GM23338 (cell line): ENCODE results near the gene NRP1. TPM values are rescaled to one million over a fixed set of nuclear protein-coding genes. Genes with fewer than 3 reads are reported as not detected.

ENCODE experiments used
- ATAC-seq: fragments of 200-7000 bp; cut with Tn5 transposase; 3 replicates; pipeline ENCODE4 v1.9.1; 2020
- DNase-seq: peaks from one replicate; pipeline ENCODE4 v3.0.0-alpha.2; 2015; ENCODE audit warnings: low spot score
- H2AFZ ChIP-seq: fragments of 200-600 bp; sonication (generic); 2 replicates; pipeline ENCODE4 v1.8.0; 2016; ENCODE audit warnings: antibody characterized with exemption, mild to moderate bottlenecking, moderate library complexity
- H3F3A ChIP-seq: fragments of 200-600 bp; sonication (generic); replicated peaks from 2 replicates; pipeline ENCODE4 v1.8.0; 2017; ENCODE audit warnings: antibody characterized with exemption, mixed run types, low read depth
- H3K27ac ChIP-seq: fragments of 200-600 bp; sonication (generic); 2 replicates; pipeline ENCODE4 v1.6.1; 2016; ENCODE audit warnings: low read depth
- H3K27me3 ChIP-seq: fragments of 200-600 bp; sonication (generic); 2 replicates; pipeline ENCODE4 v1.8.0; 2016; ENCODE audit warnings: mild to moderate bottlenecking, mixed run types, moderate library complexity; ENCODE audit not compliant: insufficient read depth
- H3K36me3 ChIP-seq: fragments of 200-600 bp; sonication (generic); 2 replicates; pipeline ENCODE4 v1.8.0; 2016; ENCODE audit warnings: mild to moderate bottlenecking; ENCODE audit not compliant: insufficient read depth
- H3K4me1 ChIP-seq: fragments of 200-600 bp; sonication (generic); 2 replicates; pipeline ENCODE4 v1.8.0; 2016; ENCODE audit warnings: mild to moderate bottlenecking, moderate library complexity; ENCODE audit not compliant: insufficient read depth
- H3K4me2 ChIP-seq: fragments of 200-600 bp; sonication (generic); 2 replicates; pipeline ENCODE4 v1.7.1; 2017; ENCODE audit warnings: mixed run types
- H3K4me3 ChIP-seq: fragments of 200-600 bp; sonication (generic); 2 replicates; pipeline ENCODE4 v1.6.1; 2016; ENCODE audit warnings: mixed run types
- H3K79me2 ChIP-seq: fragments of 200-600 bp; sonication (generic); replicated peaks from 2 replicates; pipeline ENCODE4 v1.8.0; 2017; ENCODE audit warnings: mild to moderate bottlenecking; ENCODE audit not compliant: insufficient read depth
- H3K9me2 ChIP-seq: fragments of 200-600 bp; sonication (generic); 2 replicates; pipeline ENCODE4 v1.8.0; 2017; ENCODE audit not compliant: insufficient read depth
- H4K20me1 ChIP-seq: fragments of 200-600 bp; sonication (generic); replicated peaks from 2 replicates; pipeline ENCODE4 v1.8.0; 2017; ENCODE audit warnings: mild to moderate bottlenecking; ENCODE audit not compliant: insufficient read depth
- H3K27ac Mint-ChIP-seq: 2 replicates; pipeline ENCODE4 v1.8.0; 2020; ENCODE audit warnings: inconsistent platforms, mild to moderate bottlenecking, moderate library complexity, mixed read lengths
- H3K27me3 Mint-ChIP-seq: 3 replicates; pipeline ENCODE4 v1.8.0; 2022; ENCODE audit warnings: low read depth, mild to moderate bottlenecking, moderate library complexity, mixed read lengths, inconsistent platforms; ENCODE audit not compliant: insufficient read depth, poor library complexity
- H3K36me3 Mint-ChIP-seq: 3 replicates; pipeline ENCODE4 v1.8.0; 2021; ENCODE audit warnings: low read depth, mild to moderate bottlenecking, inconsistent platforms, moderate library complexity, mixed read lengths
- H3K4me1 Mint-ChIP-seq: 3 replicates; pipeline ENCODE4 v1.8.0; 2020; ENCODE audit warnings: mild to moderate bottlenecking, inconsistent platforms, mixed read lengths
- H3K4me3 Mint-ChIP-seq: 3 replicates; pipeline ENCODE4 v1.8.0; 2021; ENCODE audit warnings: moderate library complexity, mild to moderate bottlenecking, inconsistent platforms, mixed read lengths
- H3K9me3 Mint-ChIP-seq: 3 replicates; pipeline ENCODE4 v1.8.0; 2020; ENCODE audit warnings: moderate library complexity, mild to moderate bottlenecking, inconsistent platforms, mixed read lengths
- CREB1 ChIP-seq: fragments of 250-450 bp; sonication (Bioruptor Pico); IDR thresholded peaks from 2 replicates; pipeline ENCODE4 v1.5.0; 2020; ENCODE audit warnings: low read depth, mild to moderate bottlenecking, moderate library complexity
- EZH2 ChIP-seq: fragments of 200-600 bp; sonication (generic); IDR thresholded peaks from one replicate; pipeline ENCODE4 v1.8.0; 2017; ENCODE audit warnings: antibody characterized with exemption, mild to moderate bottlenecking, low read depth; ENCODE audit not compliant: unreplicated experiment
- EZH2phosphoT487 ChIP-seq: fragments of 200-600 bp; sonication (generic); IDR thresholded peaks from one replicate; pipeline ENCODE4 v1.8.1; 2018; ENCODE audit warnings: antibody characterized with exemption; ENCODE audit not compliant: unreplicated experiment
- JUNB ChIP-seq: IDR thresholded peaks from one replicate; pipeline ENCODE4 v1.6.1; 2016; ENCODE audit warnings: antibody characterized with exemption; ENCODE audit not compliant: unreplicated experiment
- NANOG ChIP-seq: IDR thresholded peaks from 2 replicates; pipeline ENCODE4 v1.6.1; 2016; ENCODE audit warnings: antibody characterized with exemption, borderline replicate concordance
- POLR2AphosphoS5 ChIP-seq: IDR thresholded peaks from 2 replicates; pipeline ENCODE4 v1.6.1; 2016; ENCODE audit warnings: antibody characterized with exemption, low read depth
- STAT1 ChIP-seq: IDR thresholded peaks from one replicate; pipeline ENCODE4 v1.6.1; 2016; ENCODE audit warnings: antibody characterized with exemption; ENCODE audit not compliant: unreplicated experiment
- ZNF114 ChIP-seq: fragments of 250-450 bp; sonication (Bioruptor Pico); IDR thresholded peaks from 2 replicates; pipeline ENCODE4 v1.5.0; 2020; ENCODE audit warnings: mild to moderate bottlenecking, moderate library complexity
- ZNF331 ChIP-seq: fragments of 250-450 bp; sonication (Bioruptor Pico); IDR thresholded peaks from 2 replicates; pipeline ENCODE4 v1.5.0; 2020; ENCODE audit warnings: low read depth, mild to moderate bottlenecking, moderate library complexity
- polyA plus RNA-seq: library from polyadenylated mRNA; unstranded; fragments of >200 nt; fragmentation: Nextera tagmentation; extraction: Ambion mirVana; gene quantifications from 2 replicates; pipeline ENCODE4 v1.2.1, GENCODE V29; 2016
- total RNA-seq: library from RNA; depleted of rRNA; stranded (reverse); fragments of >200 nt; shearing (Covaris generic); gene quantifications from 2 replicates; pipeline ENCODE4 v1.2.3, GENCODE V29; 2014
- TF ChIP-seq, protein P1 (sequence below): fragments of 250-450 bp; sonication (Bioruptor Pico); IDR thresholded peaks from 2 replicates; pipeline ENCODE4 v1.5.0; 2020; ENCODE audit warnings: mild to moderate bottlenecking, moderate library complexity
- TF ChIP-seq, protein P2 (sequence below): IDR thresholded peaks from 2 replicates; pipeline ENCODE4 v1.6.1; 2016; ENCODE audit warnings: antibody characterized with exemption
- TF ChIP-seq, protein P3 (sequence below): IDR thresholded peaks from one replicate; pipeline ENCODE4 v1.6.1; 2018; ENCODE audit warnings: antibody characterized with exemption; ENCODE audit not compliant: unreplicated experiment
- TF ChIP-seq, protein P4 (sequence below), 2 experiments: fragments of 200-600 bp in 1 of 2; sonication (generic) in 1 of 2; conservative IDR thresholded peaks; 2 replicates each; pipeline versions ENCODE4 v1.5.1 to v1.6.1; 2016 to 2017; ENCODE audit warnings: antibody characterized with exemption in 2 of 2, low read depth in 2 of 2, mild to moderate bottlenecking in 2 of 2, moderate library complexity in 1 of 2

NRP1 gene
- total and polyA plus RNA-seq, 2 experiments from 2014 or later, result 2.9 to 3.5 TPM

DNA sequence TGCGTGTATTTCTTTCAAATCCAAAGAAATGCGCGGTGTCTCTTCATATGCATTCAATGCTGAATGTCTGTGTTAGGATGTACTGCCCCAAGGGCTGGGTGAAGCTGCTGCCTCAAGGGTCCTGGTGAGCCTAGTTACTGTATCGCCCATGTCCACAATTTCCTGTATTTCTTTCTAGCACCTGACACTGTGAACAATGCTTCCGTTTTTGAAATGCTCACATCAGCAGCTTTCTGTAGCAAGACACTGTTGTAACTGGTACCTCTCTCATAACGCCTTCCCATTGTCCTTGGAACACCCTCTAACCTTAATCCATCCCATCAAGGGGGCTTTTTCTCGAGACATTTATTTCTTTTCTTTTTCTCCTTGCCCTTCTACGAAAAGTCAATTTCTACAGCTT is 25.1 kb downstream of the NRP1 start (continued):
- TF ChIP-seq, protein P1, sequence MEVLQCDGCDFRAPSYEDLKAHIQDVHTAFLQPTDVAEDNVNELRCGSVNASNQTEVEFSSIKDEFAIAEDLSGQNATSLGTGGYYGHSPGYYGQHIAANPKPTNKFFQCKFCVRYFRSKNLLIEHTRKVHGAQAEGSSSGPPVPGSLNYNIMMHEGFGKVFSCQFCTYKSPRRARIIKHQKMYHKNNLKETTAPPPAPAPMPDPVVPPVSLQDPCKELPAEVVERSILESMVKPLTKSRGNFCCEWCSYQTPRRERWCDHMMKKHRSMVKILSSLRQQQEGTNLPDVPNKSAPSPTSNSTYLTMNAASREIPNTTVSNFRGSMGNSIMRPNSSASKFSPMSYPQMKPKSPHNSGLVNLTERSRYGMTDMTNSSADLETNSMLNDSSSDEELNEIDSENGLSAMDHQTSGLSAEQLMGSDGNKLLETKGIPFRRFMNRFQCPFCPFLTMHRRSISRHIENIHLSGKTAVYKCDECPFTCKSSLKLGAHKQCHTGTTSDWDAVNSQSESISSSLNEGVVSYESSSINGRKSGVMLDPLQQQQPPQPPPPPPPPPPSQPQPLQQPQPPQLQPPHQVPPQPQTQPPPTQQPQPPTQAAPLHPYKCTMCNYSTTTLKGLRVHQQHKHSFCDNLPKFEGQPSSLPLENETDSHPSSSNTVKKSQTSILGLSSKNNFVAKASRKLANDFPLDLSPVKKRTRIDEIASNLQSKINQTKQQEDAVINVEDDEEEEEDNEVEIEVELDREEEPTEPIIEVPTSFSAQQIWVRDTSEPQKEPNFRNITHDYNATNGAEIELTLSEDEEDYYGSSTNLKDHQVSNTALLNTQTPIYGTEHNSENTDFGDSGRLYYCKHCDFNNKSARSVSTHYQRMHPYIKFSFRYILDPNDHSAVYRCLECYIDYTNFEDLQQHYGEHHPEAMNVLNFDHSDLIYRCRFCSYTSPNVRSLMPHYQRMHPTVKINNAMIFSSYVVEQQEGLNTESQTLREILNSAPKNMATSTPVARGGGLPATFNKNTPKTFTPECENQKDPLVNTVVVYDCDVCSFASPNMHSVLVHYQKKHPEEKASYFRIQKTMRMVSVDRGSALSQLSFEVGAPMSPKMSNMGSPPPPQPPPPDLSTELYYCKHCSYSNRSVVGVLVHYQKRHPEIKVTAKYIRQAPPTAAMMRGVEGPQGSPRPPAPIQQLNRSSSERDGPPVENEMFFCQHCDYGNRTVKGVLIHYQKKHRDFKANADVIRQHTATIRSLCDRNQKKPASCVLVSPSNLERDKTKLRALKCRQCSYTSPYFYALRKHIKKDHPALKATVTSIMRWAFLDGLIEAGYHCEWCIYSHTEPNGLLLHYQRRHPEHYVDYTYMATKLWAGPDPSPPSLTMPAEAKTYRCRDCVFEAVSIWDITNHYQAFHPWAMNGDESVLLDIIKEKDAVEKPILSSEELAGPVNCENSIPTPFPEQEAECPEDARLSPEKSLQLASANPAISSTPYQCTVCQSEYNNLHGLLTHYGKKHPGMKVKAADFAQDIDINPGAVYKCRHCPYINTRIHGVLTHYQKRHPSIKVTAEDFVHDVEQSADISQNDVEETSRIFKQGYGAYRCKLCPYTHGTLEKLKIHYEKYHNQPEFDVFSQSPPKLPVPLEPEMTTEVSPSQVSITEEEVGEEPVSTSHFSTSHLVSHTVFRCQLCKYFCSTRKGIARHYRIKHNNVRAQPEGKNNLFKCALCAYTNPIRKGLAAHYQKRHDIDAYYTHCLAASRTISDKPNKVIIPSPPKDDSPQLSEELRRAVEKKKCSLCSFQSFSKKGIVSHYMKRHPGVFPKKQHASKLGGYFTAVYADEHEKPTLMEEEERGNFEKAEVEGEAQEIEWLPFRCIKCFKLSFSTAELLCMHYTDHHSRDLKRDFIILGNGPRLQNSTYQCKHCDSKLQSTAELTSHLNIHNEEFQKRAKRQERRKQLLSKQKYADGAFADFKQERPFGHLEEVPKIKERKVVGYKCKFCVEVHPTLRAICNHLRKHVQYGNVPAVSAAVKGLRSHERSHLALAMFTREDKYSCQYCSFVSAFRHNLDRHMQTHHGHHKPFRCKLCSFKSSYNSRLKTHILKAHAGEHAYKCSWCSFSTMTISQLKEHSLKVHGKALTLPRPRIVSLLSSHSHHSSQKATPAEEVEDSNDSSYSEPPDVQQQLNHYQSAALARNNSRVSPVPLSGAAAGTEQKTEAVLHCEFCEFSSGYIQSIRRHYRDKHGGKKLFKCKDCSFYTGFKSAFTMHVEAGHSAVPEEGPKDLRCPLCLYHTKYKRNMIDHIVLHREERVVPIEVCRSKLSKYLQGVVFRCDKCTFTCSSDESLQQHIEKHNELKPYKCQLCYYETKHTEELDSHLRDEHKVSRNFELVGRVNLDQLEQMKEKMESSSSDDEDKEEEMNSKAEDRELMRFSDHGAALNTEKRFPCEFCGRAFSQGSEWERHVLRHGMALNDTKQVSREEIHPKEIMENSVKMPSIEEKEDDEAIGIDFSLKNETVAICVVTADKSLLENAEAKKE (CRISPR knock-in tag), result no peak
- TF ChIP-seq, protein P2, sequence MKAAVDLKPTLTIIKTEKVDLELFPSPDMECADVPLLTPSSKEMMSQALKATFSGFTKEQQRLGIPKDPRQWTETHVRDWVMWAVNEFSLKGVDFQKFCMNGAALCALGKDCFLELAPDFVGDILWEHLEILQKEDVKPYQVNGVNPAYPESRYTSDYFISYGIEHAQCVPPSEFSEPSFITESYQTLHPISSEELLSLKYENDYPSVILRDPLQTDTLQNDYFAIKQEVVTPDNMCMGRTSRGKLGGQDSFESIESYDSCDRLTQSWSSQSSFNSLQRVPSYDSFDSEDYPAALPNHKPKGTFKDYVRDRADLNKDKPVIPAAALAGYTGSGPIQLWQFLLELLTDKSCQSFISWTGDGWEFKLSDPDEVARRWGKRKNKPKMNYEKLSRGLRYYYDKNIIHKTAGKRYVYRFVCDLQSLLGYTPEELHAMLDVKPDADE, result no peak

DNA sequence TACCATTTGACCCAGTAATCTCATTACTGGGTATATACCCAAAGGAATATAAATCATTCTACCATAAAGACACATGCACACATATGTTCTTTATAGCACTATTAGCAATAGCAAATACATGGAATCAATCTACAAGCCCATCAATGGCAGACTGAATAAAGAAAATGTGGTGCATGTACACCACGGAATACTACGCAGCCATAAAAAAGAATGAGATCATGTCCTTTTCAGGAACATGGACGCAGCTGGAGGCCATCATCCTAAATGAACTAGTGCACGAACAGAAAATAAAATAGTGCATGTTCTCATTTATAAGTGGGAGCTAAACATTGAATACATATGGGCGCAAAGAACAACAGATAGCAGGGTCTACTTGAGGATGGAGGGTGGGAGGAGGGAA is 26.6 kb downstream of the NRP1 start:
- no peaks in the 10 kb centered on the region for H3K4me1 ChIP-seq
- H3K27ac ChIP-seq, result no peak overlapping the region
- H3K4me1 Mint-ChIP-seq, result no peaks in the 10 kb centered on the region
- ATAC-seq (no peak), DNase-seq (no peak)
- no peak overlapping the region for H3K27ac Mint-ChIP-seq
- no peaks in the 10 kb centered on the region for H3K79me2 ChIP-seq
- no peak overlapping the region for H2AFZ ChIP-seq
- no peak overlapping the region for H3K4me2 ChIP-seq
- H3K9me3 Mint-ChIP-seq, result 0 out of 3 replicates have a peak, but pooled peaks cover 2% of the 10 kb centered on the region
- peaks cover 3% of the 10 kb centered on the region for H3K27me3 Mint-ChIP-seq
- H3K4me3 ChIP-seq, result no peak overlapping the region
- H4K20me1 ChIP-seq, result no peaks in the 10 kb centered on the region
- no peaks in the 10 kb centered on the region for H3K36me3 Mint-ChIP-seq
- no peaks in the 10 kb centered on the region for H3K36me3 ChIP-seq
- no peaks in the 10 kb centered on the region for H3K27me3 ChIP-seq
- H3K4me3 Mint-ChIP-seq, result no peak overlapping the region
- H3F3A ChIP-seq, result no peaks in the 10 kb centered on the region
- peaks cover 5% of the 10 kb centered on the region; the same call in 1 of the 2 replicates for H3K9me2 ChIP-seq
- TF ChIP-seq STAT1 (no peak), ZNF331 (no peak), EZH2 (no peak), JUNB (no peak), NANOG (no peak), POLR2AphosphoS5 (no peak), EZH2phosphoT487 (no peak), ZNF114 (no peak), CREB1 (CRISPR knock-in tag) (no peak)
- TF ChIP-seq, protein P3, sequence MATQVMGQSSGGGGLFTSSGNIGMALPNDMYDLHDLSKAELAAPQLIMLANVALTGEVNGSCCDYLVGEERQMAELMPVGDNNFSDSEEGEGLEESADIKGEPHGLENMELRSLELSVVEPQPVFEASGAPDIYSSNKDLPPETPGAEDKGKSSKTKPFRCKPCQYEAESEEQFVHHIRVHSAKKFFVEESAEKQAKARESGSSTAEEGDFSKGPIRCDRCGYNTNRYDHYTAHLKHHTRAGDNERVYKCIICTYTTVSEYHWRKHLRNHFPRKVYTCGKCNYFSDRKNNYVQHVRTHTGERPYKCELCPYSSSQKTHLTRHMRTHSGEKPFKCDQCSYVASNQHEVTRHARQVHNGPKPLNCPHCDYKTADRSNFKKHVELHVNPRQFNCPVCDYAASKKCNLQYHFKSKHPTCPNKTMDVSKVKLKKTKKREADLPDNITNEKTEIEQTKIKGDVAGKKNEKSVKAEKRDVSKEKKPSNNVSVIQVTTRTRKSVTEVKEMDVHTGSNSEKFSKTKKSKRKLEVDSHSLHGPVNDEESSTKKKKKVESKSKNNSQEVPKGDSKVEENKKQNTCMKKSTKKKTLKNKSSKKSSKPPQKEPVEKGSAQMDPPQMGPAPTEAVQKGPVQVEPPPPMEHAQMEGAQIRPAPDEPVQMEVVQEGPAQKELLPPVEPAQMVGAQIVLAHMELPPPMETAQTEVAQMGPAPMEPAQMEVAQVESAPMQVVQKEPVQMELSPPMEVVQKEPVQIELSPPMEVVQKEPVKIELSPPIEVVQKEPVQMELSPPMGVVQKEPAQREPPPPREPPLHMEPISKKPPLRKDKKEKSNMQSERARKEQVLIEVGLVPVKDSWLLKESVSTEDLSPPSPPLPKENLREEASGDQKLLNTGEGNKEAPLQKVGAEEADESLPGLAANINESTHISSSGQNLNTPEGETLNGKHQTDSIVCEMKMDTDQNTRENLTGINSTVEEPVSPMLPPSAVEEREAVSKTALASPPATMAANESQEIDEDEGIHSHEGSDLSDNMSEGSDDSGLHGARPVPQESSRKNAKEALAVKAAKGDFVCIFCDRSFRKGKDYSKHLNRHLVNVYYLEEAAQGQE, result no peak
- TF ChIP-seq, protein P4, sequence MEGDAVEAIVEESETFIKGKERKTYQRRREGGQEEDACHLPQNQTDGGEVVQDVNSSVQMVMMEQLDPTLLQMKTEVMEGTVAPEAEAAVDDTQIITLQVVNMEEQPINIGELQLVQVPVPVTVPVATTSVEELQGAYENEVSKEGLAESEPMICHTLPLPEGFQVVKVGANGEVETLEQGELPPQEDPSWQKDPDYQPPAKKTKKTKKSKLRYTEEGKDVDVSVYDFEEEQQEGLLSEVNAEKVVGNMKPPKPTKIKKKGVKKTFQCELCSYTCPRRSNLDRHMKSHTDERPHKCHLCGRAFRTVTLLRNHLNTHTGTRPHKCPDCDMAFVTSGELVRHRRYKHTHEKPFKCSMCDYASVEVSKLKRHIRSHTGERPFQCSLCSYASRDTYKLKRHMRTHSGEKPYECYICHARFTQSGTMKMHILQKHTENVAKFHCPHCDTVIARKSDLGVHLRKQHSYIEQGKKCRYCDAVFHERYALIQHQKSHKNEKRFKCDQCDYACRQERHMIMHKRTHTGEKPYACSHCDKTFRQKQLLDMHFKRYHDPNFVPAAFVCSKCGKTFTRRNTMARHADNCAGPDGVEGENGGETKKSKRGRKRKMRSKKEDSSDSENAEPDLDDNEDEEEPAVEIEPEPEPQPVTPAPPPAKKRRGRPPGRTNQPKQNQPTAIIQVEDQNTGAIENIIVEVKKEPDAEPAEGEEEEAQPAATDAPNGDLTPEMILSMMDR (conservative IDR thresholded peaks at IDR 0.05; ENCODE audit: low read depth in 2 of 2), result no peak
